Measurements from ENCODE around the gene ARL14EPL. TPM values are rescaled to one million over a fixed set of nuclear protein-coding genes. Genes with fewer than 3 reads are reported as not detected.

The ARL14EPL gene
- polyA plus RNA-seq (2013, experiment 1 of 2; ENCODE audit: insufficient read length), result not detected
- not detected for polyA plus RNA-seq (2013, experiment 2 of 2; ENCODE audit: insufficient read length)

DNA sequence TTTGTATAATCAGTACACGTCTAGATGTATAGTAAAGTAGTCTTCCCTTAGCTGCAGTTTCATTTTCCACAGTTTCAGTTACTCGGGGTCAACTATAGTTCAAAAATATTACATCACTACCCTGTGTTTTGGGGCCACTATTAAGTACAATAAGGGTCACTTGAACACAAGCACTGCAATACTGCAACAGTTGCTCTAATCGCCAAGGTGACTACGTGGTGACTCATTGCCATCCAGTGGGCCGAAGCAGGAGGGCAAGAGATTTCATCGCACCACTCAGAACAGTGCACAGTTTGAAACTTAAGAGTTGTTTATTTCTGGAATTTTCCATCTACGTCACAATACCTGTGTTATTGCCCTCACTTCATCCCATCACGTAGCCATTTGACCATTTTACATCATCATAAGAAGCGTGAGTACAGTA is at the start of gene ARL14EPL:
Gene ARL14EPL (plus strand): TSS at position 379 of the 424 bp plus-strand sequence. CDS start 18,994 bp downstream, outside the sequence.
- DNase-seq, result peak; percentile 66

GRCh38 chr5:115983519-115983918 is 48.8 kb upstream of the ARL14EPL start:
- DNase-seq, result no peak

DNA sequence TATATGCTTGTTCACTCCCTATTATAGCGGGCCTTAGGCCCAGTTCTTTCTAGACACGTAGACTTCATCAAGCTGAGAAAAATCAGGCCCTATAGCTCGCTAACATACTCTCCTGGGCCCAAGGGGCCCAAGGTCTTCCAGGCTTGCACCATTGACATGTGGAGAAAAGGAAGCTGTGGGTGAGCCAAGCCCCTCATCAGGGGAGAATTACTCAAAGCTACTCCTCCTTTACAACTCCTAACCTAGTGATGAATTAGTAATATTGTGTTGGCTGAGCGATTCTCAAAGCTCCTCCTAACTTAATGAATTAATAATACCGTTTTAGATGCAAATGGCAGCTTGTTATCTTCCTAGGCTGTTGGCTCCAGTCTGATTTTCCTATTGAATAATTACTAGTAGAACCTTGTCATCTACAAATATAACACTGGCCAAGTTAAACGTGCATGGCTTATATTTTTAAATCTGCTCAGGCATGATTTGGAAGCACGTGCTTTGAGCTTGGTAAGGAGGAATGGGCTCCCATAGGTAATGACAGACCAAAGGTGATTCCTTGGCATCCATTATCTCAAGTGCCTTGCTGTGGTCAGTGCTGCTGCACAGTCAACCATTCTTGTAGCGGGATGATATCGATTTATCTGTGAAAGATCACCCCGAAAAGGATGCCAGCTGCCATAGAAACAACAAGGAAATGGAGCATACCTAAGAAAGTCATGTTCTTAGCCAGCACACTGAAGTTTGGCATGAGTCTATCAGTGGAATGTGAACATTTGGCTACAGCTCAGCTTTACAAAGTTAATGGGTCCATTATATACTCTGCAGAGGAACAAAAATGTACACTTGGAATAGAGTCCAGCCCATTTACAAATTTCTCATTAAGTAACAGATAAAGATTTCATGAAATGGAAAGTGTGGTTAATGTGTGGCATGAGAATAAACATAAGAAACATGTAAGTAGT is 46.2 kb upstream of the ARL14EPL start:
- peak; percentile 56 for DNase-seq

GRCh38 chr5:115988002-115988401 is 44.3 kb upstream of the ARL14EPL start:
- DNase-seq, result no peak

DNA sequence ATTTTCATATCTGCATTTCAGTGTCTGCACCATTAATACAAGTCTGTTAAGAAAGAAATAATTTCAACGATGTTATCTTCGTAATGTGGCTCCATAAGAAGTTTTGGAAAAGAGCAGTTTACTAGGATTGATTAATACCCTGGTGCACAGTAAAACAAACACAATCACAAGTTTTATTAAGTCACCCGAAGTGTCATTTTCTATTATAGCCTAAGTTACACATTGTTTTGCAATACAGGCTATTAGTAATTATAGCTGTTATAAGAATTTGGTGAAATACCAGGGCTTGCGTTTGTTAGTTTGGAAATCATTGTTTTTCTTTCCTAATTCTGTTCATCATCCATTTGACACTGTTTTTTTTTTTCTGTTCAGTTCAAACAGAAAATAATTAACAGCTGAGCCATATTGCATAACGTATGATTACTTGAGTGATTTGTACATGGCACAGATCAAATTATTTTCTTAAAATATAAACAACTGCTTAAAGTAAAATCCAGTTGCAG is 39.4 kb upstream of the ARL14EPL start:
- no peak for DNase-seq

DNA sequence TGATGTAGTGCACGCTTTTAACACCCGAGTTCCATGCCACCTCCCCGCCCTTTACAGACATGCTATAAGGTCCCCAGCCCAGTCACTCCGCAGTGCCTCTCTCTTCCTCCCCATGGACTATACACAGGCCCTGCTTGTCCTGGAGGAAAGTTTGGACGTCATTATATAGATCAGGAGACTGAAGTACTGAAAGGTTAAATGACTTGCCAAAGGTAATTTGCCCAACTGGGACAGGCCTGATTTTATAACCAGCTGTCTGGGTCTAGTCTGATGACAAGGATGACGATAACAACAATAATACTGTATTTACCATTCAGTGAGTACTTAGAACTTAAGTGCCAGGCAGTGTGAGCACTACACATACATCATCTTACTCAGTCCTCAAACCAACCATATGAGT is 36.9 kb upstream of the ARL14EPL start:
- DNase-seq, result no peak

DNA sequence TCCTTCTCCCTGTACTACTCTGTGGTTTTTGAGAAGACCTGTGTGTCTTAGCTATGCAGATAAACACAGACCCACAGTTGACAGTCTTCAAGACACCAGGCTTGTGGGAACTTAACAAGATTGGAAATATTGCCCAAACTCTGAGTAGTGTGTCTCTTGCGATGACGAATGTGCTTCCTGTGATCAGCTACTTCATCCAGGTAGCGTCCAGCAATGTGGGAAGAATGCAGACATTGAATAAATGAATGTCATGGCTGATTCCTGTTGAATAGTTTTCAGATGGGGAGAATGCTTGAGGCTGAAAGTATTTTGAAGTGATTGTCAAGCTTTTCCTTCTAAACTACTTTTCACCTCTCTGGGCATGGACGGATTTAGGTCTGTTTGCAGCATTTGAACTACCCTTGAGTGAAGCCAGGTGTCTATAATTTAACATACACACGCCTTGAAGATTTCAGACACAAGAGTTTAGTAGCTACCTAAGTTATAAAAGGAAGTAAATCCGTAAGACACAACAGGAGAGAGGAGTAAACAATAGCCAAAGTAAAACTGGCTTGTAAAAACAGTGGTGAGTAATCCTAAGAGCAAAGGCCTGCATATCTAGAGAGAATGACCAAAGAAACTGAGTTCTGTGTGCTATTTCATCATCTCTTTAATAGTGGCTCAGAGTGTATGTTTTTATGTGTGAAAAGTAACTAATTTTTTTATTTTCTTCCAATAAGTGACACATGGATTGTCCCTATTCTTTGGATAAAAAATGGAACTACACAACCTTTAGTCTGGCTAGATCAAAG is 30.0 kb upstream of the ARL14EPL start:
- DNase-seq, result no peak

- no peak for DNase-seq
Measured at GRCh38 chr5:116004248-116004647, 28.0 kb upstream of the ARL14EPL start.

DNA sequence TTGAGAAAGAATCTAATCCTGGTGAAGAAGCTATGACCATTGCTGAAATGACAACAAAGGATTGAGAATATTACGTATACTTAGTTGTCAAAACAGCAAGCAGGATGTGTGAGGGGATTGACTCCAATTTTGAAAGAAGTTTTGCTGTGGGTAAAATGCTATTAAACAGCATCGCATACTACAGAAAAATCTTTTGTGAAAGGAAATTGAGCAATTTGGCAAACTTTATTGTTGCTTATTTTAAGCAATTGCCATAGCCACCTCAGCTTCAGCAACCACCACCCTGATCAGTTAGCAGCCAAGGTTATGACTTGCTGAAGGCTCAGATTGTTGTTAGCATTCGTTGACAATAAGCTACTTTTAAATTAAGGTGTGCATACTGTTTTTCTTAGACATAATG is 22.5 kb upstream of the ARL14EPL start:
- no peak for DNase-seq

GRCh38 chr5:116011046-116011445 is 21.2 kb upstream of the ARL14EPL start:
- DNase-seq, result peak; percentile 45

- no peak for DNase-seq
Measured at GRCh38 chr5:116013207-116013785, 19.0 kb upstream of the ARL14EPL start.

DNA sequence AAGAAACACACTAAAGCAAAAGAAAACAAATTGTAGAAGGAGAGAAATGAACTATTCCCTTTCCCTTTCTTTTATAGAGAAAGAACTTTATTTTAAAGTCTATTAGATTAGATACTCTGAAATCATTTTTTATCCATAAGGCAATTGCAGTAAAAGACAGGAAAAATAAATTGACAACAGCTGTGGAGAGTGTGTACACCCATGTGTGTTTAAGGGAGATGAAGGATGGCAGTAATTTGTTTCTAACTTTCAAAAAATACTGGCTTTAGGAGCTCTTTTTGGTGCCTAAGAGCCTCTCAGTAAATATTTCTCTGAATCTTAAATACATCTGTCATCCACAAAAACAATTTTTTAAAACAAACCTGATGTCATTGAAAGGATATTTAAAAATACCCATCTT is 18.3 kb upstream of the ARL14EPL start:
- no peak for DNase-seq

- no peak for DNase-seq
Measured at GRCh38 chr5:116023619-116024018, 8.7 kb upstream of the ARL14EPL start.

DNA sequence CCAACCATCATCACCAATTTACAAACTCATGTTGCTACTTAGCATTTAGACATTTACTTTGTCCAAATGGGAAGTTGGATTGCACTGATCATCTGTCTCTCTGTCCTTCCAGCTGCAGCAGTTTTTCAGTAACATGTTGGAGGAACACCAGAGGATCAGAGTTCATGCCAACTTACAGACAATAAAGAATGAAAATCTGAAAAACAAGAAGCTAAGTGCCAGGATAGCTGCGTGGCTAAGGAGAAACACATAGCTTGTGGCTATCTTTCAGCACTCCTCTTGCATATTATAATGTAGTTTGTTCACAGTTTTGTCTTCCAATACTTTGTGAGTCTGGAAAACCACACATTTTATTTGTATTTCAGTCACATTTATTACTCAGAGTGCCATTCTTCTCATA is 6.4 kb upstream of the ARL14EPL start:
- no peak for DNase-seq

DNA sequence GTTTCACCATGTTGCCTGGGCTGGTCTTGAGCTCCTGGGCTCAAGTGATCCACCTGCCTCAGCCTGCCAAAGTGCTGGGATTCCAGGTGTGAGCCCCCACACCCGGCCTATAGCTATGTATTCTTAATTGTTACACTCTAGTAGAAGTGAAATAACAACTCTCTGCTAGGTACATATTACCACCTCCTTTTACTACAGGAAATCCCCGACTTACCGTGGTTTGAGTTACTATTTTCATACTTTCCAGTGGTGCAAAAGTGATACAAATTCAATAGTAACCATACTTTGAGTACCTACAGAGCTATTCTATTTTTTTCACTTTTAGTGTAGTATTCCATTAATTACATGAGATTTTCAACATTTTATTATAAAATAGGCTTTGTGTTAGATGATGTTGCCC is 719 bp downstream of the ARL14EPL start:
- no peak for DNase-seq

DNA sequence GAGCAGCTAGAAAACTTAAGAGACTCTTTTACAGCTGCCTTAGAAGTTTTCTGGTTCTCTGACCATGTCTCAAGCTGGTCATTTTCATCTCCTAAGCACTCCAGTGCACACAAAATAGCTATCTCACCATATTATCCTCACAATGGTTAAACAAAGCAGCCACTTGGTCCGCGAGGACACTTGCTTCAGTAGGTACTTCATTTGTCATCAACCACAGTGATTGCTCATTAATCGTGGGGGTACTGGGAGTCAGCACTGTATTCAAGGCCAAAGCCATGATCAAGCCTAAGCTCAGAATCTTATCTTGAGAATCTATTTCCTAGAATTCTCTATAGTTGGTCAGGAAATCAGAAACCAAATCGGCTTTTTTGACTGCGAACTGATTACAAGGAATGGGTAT is 2.9 kb downstream of the ARL14EPL start:
- no peak for DNase-seq

- no peak for DNase-seq
Measured at GRCh38 chr5:116037236-116037822, 5.1 kb downstream of the ARL14EPL start.

GRCh38 chr5:116038817-116039216 is 6.5 kb downstream of the ARL14EPL start:
- no peak for DNase-seq

DNA sequence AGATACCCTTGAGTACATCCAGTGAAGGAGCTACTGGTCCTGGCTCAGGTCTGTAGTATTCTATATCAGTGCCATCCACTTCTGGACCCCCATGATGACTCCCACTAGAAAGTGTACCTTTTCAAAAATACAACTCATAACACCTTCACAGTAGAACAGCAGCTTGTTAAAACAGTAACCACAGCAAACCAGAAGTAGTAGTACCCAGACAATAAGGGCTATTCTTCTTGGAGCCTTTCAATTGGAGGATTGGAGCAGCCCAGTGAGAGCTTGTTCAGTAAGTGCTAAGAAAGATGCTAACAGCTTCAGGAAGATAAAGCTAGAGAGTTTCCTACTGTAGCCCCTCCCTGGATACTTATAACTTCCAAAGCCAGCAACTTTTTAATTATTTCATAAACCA is 10.1 kb downstream of the ARL14EPL start:
- DNase-seq, result no peak

DNA sequence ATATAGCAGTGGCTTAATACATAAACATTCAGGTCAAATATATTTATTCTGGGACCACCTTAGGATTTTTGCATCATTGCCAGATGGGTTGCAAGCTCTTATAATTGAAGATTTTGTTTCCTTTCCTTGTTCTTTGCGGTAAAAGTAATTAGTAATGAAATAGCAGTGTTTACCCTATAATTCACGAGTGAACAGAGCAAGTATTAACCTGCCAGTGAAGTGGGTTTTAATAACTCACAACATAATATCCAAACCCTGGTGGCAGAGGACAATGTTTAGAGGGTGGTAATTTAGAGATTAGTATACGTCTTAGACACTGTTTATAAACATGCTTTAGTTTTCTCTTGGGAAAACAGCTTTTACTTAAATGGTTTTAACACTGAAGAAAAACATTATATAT is 11.8 kb downstream of the ARL14EPL start:
- no peak for DNase-seq

DNA sequence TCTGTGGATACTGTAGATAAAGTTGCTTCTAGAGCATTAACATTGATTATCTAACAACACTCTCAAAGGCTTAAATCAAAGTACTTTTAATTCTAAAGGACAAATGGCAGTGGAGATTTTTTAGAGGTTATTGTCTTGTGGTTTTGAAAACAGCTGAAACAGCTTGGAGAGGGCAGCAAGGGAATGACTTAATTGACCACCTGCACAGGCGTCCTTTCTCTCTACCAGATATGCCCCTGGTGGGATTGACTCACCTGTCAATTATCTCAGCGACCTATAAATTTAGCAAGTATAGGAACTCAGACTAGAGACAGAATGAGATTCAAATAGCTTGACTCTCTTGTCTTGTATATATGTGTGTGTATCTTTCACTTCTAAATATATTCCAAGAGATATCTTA is 13.5 kb downstream of the ARL14EPL start:
- DNase-seq, result no peak

- no peak for DNase-seq
Measured at GRCh38 chr5:116046261-116046660, 14.0 kb downstream of the ARL14EPL start.

Data from fibroblast of skin of scalp (primary cell).